Activated T-cell treated with anti-CD3 and anti-CD28 coated beads for 48 hours (primary cell): ENCODE results near the gene CYB5A.
"Not testable (repeated sequence)": the region's sequence is repeated elsewhere in the genome, so short reads cannot be mapped to it uniquely, and the experiment has no call there.

ENCODE experiments used
- DNase-seq: peaks from one replicate; pipeline ENCODE4 v3.0.0-alpha.2; 2020; ENCODE audit warnings: low read depth

The CYB5A gene

DNA sequence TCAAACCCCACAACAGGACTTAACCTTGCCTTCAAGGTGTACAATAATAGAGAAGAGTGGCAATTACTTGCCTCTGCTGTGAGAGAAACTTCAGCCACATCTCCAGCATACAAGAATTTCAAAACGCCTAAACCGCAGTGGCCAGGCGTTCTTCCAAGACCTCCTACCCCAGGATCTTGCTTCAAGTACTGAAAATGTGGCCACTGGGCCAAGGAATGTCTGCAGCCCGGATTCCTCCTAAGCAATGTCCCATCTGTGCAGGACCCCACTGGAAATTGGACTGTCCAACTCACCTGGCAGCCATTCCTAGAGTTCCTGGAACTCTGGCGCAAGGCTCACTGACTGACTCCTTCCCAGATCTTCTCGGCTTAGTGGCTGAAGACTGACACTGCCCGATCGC is 2.8 kb upstream of the CYB5A start:
- DNase-seq: no peak

DNA sequence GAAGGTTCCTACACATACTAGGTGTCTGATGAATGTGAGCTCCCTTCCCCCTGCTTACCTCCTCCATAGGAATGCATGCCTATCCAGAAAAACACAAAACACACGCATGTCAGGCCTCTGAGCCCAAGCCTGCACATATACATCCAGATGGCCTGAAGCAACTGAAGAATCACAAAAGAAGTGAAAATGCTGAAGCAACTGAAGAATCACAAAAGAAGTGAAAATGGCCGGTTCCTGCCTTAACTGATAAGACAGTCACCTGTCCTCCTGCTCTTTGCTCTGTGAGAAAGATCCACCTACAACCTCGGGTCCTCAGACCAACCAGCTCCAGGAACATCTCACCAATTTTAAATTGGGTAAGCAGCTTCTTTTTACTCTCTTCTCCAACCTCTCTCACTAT is 1.2 kb upstream of the CYB5A start:
- DNase-seq: not testable (repeated sequence)

DNA sequence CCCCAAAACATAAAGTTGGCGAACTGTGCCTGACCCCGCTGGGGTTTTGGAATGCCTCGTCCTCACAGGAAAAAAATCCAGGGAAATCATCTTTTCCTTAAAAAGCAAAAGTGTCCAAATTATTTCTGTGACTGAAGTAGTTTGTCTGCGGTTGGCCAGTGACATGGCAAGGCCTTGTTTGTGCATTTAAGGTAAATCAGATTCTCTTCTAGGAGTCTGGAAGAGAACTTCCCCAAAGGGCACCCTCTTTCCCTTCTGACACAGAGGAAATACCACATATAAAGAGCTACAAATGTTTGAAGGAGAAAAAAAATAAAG is 737 bp upstream of the CYB5A start:
- no peak for DNase-seq

DNA sequence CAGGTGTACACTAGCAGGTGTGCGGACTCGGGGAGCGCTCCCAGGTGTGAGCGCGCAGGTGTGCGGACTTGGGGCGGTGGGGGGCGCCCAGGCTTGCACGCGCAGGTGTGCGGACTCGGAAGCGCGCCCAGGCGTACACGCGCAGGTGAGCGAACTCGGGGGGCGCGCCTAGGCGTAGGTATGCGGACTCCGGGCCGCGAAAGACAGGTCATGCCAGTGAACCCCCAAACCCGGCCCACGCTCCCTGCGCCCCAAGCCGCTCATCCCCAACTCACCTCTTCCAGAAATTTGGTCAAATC is 342 bp downstream of the CYB5A start:
- no peak for DNase-seq

DNA sequence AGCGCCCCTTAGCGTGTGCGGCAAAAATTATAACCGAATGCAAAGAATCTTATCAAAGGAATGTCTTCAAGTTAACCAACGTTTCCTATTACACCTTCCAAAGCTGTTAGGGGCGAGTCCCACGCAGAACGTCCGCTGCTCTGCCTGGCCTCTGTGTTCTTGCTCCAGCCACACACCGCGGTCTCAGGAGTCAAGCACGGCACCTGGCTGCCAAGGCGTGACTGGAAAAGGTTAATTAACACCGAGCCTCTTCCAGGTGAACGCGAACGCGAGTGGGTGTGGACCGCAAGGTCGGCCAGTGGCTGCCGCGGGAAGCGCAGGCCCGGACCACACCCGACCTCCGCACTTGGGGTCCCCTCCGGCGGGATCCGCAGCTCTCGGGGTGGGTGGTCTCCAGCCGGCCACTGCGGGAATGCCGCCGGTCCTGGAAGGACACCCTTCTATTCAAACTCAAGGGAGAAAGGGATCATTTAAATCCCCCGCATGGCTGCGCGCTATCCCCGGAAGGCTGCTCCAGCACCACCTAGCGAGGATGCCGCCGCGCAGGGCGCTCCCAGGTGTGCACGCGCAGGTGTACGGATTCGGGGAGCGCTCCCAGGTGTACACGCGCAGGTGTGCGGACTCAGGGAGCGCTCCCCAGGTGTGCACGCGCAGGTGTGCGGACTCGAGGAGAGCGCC is 830 bp downstream of the CYB5A start:
- no peak for DNase-seq

DNA sequence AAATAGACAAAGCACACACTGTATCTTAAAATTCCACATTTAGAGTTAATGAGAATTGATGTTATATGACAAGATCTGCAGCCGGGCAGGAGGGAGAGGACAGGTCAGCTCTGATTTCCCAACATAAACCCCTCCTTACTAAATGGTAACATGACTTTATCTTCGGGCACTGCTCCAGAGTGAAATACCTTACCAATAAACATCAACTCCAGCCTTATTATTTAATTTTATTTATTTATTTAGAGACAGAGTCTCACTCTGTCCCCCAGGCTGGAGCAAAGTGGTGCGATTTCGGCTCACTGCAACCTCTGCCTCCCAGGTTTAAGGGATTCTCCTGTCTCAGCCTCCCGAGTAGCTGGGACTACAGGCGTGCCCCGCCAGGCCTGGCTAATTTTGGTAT is 1.7 kb downstream of the CYB5A start:
- DNase-seq: no peak

DNA sequence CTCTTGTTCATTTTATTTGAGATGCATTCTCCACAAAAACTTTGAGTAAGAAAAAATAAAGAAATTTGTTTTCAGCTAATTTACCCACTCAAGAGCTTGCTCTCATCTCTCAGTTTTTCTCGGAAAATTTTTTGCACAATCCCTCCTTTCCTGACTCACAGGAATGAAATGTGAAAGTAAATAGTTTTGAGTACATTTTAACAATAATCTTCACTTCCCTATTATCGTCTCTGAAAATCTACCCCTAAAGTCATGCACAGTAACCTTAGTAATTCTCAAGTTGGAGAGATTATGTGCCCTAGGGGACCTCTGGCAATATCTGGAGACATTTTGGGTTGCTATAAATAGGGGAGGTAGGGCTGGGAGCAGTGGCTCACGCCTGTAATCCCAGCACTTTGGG is 2.6 kb downstream of the CYB5A start:
- no peak for DNase-seq

DNA sequence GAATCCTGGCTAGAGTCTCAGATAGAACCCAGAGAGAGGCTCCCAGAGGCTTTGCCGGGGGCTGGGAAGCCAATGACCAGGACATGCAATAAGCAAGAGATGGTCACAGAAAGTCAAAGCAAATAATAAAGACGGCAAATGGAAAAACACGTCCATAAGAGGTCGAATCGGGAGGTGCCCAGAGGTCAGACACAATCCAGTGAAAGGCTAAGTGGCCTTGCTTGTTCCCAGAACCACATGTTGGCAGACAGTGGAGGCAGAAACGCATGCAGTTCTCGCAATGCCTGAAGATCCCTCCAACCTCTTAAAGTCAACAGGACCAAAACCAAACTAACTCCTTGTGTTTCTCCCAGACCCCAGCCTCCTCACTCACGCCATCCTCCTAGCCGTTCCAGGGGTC is 3.0 kb downstream of the CYB5A start:
- no peak for DNase-seq

DNA sequence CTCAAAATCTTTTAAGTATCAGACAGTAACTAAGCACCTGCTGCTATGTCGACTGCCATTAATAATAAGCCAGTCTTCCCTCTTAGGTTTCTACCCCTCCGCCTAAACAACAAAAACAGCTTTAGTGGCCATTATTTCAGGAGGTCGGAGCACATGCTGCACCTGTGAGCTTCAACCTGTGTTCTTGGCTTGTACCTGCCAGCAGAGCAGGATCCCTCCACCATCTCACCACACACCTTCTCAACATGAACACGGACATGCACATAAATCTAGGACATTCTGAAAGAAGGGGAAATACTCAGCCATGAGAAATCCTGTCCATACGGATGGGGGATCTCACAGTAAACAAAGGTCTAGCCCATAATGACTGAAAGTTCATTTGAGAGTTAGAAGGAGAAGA is 3.7 kb downstream of the CYB5A start:
- no peak for DNase-seq

DNA sequence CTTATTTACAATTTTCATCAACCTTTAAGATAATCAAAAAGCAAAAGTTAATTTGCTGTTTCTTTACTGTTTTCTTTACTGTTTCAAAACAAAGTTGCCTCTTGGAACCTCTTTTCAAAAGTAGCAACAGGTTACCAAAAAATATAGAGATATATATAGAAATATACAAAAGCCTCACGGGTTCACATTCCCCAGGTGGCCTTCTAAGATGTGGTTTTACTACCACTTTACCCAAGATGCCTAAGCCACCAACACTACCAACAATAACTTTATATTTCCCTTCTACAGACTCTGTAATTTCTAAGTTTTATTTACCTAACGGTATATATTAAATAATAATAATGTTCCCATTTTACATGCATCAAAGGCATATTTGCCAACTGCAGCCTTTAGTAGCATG is 4.9 kb downstream of the CYB5A start:
- no peak for DNase-seq

DNA sequence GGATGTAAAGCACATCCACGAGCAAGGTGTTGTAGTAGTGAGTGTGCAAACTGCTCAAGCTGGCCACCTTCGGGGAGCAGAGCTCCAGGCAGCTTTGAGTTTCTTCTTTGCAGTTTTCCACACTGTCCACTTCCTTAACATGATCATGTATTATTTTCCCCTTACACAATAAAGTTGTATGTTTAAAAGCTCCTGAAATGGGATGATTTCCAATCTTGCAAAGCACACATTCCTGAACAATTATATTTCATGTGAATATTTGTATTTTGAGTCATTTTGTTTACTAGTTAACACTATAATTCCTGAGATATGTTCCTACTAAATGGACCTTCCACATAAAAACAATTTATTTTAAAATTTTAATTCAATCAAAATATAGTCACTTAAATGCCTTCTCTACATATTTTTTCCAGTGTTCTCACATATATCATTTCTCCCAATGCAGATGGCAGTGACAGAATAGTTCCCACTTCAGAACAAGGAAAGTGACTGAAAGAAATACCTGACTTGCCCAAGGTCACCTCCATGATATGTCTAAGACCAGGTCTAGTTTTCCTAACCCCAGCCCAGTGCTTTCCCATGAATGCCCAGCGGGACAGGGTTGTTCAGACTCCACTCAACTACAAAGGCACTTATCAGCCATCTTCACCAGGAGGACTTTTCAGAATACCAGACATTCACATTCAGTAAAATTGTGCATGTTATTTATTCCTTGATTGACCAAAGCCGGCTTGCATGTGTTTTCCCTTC is 5.5 kb downstream of the CYB5A start:
- DNase-seq: no peak

DNA sequence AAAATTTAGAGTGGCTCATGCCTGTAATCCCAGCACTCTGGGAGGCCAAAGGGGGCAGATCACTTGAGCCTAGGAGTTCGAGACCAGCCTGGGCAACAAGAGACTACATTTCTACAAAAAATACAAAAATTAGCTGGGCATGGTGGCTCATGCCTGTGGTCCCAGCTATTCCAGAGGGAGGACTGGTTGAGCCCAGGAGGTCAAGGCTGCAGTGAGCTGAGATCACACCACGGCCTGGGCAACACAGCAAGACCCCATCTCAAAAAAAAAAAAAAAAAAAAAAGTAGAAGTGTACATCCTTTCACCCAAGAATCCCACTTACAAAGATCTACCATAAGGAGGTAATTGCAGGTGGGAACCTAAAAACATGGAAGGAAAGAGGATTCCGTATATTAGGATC is 6.2 kb downstream of the CYB5A start:
- not testable (repeated sequence) for DNase-seq

DNA sequence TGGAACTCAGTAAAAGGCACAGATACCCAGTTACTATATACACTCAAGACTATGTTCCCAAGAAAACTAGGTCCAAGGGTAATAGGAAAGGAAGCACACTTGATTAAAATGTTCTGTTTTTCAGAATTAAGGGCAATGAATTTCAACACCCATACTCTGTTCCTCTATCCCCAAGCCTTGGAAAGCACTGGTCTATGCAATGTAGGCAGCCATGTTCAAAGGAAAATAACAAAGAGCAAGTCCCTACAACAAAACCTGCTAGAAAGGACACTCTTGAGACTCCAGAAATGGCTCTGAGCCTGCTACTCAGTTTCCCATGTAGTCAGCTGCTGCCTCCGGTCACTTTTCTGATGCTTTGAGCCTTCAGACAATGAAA is 6.8 kb downstream of the CYB5A start:
- no peak for DNase-seq

DNA sequence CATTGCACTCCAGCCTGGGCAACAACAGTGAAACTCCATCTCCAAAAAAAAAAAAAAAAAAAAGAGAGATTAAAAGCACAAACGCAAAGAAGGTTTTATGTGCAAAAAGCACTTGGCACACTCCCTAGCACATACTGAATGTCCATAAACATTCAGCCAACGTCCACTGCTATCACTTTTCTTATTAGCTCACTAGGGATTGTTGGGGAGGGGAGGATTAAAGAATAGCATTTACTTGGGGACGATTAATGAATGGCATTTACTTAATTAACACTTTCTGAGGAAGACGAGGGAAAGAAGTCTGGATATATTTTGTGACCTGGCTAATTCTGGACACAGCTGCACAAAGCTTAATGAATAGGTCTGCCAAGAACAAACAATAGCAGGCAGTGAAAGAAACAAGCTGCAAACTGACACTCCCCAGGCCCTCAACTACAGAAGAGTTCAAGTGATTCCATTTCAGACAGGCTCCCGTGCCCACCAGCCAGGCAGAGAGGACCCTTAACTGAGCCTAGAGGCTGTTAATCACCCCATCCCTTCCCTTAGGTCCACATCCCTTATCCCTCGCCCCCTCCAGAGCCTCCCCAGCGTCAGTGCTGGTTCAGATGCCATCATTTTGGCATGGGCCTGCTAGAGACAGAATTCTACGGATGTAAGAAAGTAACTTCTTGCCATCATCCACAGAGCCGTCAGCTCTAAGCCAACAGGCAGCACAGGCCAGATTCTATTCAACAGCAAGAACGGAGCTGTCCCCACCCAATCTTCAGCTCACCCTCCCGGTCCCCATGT is 7.4 kb downstream of the CYB5A start:
- no peak for DNase-seq

DNA sequence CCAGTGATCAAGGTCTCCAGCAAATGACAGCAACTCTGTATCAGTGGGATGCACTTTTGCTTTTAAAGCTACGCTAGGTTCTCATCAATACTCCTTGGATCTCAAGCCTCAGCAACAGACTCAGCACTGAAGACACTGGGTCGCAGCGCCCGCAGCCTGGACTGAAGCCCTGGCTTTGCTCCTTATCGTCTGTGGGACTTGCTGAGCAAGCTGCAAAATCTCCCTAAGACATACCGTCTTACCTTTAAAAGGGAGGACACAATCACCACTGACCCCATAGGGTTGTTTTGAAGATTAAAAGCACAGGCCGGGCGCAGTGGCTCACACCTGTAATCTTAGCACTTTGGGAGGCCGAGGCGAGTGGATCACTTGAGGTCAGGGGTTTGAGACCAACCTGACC is 8.1 kb downstream of the CYB5A start:
- no peak for DNase-seq

DNA sequence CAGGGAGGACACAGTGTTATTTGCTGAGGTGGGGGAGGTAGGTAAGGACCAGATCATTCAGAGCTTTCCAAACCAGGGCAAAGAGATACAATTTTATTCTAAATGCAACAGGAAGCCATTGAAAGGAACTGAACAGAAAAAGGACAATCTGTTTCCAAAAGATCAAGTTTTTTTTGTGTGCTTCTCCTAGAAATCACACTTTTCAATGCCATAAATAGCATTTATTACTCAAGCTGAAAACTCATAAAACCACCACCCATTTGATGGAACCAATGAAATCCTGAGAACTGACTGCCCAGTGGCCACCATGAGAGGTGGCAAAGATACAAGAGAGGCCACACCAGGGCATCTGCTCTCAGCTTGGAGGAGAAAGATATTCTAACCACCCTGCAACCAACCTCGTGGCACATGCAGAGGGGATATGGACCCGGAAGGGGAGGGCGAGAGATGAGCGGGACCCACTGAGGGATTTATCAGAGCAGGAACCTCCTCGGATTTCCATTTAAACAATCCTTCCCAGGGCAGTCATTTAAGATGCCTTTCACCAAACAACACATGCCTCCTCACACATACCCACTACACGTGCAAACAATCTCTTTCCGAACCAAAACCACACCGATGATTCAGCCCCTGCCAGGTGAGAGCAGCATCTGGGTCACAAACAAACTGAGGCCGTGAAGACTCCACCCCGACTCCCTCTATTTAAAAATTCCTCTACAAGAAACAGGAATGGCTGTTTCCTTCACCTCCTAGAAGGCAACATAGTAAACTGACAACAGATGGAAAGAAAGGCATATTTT is 8.8 kb downstream of the CYB5A start:
- DNase-seq: no peak

DNA sequence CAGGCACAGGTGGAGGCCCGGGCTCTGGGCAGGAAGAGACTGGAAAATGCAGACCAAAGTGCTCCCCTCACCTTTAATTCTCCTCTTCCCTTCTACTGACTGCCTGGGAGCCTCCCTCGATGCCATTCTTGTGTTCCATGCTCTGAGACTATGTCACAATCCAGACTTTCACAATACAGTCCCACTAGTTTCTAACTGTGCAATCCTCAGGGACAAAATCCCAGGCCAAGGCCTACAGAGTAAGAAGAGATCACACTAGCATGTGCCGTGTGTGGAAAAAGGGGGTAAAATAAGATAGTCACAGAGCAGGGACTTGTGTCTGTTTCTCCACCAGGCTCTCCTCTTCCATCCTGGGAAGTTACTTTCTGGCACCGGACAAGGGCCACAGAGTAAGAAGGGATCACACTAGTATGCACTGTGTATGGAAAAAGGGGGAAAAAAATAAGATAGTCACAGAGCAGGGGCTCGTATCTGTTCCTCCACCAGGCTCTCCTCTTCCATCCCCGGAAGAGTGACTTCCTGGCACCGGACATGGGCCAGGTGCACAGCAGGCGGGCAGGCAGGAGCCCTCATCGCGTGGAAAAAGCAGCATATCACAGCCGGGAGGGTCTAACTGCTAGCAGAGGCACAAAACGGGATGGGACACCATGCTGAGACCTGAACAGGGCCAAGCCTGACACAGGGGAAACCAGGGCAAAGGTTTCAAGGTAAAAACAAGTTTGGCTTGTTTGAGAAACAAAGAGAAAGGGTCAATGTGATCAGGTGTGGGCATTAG is 9.6 kb downstream of the CYB5A start:
- no peak for DNase-seq

DNA sequence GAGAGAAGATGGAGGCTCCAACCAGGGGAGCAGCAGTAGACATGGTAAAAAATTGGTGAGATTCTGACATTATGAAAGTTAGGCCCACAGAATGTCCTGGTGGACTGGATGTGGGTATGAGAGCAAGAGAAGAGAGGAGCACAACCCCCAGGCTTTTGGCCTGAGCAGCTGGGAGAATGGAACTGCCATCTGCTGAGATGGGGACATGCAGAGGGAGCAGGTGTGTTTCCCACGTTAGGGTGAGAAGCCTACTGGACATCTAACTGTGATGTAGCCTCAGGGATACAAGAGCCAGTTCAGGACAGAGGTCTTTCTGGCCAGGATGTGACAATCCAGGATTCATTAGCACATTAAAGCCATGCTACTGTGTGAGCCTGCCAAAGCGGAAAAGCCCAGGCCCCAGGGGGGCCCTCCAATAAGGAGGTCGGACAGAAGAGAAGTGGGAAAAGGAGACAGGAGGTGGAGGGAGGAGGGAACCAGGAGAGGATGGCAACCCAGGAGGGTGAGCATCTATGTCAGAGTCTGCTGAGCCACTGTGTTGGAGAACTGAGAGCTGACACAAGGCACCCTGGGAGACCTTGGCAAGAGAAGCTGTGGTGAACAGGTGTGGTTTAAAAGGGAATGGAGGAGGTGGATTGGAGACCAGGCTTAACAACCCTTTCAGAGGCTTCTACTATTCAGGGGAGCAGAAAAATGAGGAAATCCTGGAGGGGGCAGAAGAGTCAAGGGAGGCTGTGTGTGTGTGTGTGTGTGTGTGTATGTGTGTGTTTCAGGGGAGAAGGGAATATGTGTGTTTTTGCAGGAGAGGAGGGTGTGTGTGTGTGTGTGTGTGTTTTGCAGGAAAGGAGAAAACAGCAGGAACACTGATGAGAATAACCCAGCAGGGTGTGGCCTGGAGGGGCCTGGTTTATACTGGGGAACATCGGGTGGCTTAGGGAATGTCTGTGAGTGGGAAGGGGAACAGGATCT is 10.5 kb downstream of the CYB5A start:
- no peak for DNase-seq

DNA sequence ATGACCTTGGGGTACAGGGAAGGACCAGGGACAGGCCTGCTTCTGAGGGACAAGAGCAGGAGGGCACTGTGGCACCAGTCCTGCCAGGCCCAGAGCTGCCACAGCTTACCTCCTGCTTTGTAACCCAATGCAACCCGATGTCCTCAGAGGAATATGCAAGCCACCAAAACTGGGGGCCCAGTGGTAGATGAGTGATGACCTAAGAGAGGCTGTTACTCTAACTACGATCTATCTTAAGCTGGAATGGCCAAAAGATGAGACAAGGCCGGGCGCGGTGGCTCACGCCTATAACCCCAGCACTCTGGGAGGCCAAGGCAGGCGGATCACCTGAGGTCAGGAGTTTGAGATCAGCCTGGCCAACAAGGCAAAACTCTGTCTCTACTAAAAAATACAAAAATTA is 12.8 kb downstream of the CYB5A start:
- no peak for DNase-seq

DNA sequence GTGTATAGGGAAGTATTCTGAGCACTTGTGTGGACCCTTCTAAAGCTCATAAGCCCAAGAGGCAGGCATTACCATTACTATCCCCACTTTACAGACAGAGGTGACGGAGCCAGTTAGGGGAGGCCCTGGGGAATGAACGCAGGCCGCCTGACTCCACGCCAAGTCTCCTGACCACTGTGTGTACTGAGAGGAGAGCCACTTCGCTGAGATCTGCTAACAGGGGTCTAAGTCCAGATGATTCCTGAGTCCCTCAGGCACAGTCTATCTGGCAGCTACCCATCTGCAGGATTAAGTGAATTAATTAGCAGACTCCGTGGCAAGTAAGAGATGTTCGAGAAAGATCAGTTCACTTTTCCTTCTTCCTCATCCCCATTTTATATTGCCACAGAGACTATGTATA is 13.7 kb downstream of the CYB5A start:
- no peak for DNase-seq

DNA sequence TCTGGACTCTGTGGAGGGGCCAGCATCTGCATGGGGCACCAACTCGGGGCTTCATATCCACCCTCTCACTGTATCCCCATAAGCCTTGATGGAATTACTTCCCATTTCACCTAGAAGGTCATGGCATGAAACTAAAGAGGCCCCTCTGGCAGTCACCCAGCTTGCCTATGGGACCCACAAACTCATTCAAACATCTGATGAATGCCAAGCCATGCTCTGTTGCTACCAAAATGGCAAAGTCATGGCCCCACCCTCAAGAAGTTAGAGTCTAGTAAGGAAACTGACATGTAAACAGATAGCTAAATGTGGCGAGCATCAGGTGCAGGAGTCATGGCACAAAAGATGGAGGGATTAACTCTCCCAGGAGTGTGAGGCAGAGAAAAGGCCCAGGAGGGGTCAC is 14.5 kb downstream of the CYB5A start:
- no peak for DNase-seq
